ENCODE results near the gene CDX1. TPM values are rescaled to one million over a fixed set of nuclear protein-coding genes. Genes with fewer than 3 reads are reported as not detected.

Gene CDX1
- total RNA-seq, 1 donor from 2014 or later: not detected

DNA sequence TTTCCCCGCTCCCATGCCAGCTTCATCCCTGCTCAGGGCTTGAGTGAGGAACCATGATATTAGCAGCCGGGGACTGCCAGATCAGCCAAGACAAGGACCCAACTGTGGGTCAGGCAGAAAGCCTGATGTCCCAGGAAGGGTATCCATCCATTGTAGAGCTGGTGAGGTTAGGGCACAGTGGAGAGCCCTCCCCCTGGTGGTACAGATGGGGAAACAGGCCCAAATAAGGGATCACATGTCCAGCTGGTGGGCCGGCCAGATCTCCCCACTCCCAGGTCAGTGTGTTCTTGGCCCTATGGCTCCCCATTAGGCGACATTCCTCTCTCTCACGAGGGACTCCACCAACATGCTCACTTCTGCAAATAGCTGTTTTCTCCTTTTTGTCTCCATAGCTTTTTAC is 9.0 kb downstream of the CDX1 start:
- peaks cover 6% of the 10 kb centered on the region for H3K27me3 Mint-ChIP-seq (ENCODE audit: unreplicated experiment)
- DNase-seq: no peak
- no peak overlapping the region for H3K4me3 Mint-ChIP-seq (ENCODE audit: unreplicated experiment)
- no peaks in the 10 kb centered on the region for H3K36me3 Mint-ChIP-seq (ENCODE audit: unreplicated experiment)
- H3K27ac Mint-ChIP-seq (ENCODE audit: unreplicated experiment): no peak overlapping the region
- H3K9me3 Mint-ChIP-seq (ENCODE audit: unreplicated experiment): peaks cover 6% of the 10 kb centered on the region
- H3K4me1 Mint-ChIP-seq (ENCODE audit: low read depth, unreplicated experiment): no peaks in the 10 kb centered on the region
- TF ChIP-seq, protein P1, sequence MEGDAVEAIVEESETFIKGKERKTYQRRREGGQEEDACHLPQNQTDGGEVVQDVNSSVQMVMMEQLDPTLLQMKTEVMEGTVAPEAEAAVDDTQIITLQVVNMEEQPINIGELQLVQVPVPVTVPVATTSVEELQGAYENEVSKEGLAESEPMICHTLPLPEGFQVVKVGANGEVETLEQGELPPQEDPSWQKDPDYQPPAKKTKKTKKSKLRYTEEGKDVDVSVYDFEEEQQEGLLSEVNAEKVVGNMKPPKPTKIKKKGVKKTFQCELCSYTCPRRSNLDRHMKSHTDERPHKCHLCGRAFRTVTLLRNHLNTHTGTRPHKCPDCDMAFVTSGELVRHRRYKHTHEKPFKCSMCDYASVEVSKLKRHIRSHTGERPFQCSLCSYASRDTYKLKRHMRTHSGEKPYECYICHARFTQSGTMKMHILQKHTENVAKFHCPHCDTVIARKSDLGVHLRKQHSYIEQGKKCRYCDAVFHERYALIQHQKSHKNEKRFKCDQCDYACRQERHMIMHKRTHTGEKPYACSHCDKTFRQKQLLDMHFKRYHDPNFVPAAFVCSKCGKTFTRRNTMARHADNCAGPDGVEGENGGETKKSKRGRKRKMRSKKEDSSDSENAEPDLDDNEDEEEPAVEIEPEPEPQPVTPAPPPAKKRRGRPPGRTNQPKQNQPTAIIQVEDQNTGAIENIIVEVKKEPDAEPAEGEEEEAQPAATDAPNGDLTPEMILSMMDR (IDR thresholded peaks at IDR 0.05; ENCODE audit: partially characterized antibody, unreplicated experiment): peak; percentile 57

DNA sequence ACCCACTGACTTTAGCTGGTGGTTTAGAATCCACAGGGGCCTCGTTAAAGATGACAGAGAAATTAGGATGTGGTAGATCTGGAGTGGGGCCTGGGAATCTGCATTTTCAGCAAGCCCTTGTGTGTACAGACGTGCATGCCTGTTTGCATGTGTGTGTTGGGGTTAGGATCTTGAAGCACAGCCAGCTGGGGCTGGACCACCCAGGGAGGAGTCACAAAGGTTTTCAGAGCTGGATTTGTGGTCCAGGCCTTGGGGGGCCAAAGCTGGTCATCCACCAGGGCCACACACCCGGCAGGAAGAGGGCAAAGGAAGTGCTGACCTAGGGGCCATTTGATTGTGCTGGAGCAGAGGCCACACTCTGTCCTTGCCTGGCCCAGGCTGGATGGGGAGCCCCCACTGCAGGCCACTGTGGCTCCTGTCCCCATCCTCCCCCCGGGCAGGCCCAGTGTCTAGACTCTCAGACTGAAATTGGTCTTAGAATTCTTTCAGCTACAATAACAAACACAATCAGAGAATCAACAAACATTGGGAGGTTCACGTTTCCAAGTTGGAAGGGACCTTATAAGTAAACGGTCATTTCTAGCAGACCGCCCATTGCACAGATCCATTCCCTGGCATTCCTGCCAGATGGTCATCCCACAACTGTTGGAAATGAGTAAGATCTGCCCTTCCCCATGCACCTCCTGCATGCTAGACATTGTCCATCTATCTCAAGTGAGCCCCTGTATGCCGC is 10.3 kb downstream of the CDX1 start:
- peaks cover 11% of the 10 kb centered on the region for H3K9me3 Mint-ChIP-seq (ENCODE audit: unreplicated experiment)
- no peaks in the 10 kb centered on the region for H3K4me1 Mint-ChIP-seq (ENCODE audit: low read depth, unreplicated experiment)
- peaks cover 6% of the 10 kb centered on the region for H3K27me3 Mint-ChIP-seq (ENCODE audit: unreplicated experiment)
- no peak for DNase-seq
- H3K36me3 Mint-ChIP-seq (ENCODE audit: unreplicated experiment): no peaks in the 10 kb centered on the region
- H3K27ac Mint-ChIP-seq (ENCODE audit: unreplicated experiment): no peak overlapping the region
- TF ChIP-seq, protein P1 (IDR thresholded peaks at IDR 0.05; ENCODE audit: partially characterized antibody, unreplicated experiment): no peak
- H3K4me3 Mint-ChIP-seq (ENCODE audit: unreplicated experiment): no peak overlapping the region

DNA sequence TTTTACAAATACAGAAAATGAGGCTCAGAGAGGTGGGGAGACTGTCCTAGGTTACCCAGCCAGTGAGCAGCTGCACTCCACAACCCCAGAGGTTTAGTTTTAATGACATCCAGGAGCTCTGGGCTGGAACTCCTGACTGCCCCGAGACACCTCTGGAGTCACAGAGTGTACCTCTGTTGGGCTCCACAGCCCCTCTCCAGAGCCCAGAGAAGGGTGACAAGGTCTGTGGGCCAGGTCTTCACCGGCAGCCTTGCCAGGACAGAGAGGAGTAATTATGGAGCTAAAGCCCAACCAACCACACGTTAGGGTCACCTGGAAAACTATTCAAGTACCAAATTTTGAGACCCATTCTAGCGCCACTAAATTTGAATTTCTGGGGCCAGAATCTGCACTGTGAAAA is 11.1 kb downstream of the CDX1 start:
- peaks cover 9% of the 10 kb centered on the region for H3K9me3 Mint-ChIP-seq (ENCODE audit: unreplicated experiment)

DNA sequence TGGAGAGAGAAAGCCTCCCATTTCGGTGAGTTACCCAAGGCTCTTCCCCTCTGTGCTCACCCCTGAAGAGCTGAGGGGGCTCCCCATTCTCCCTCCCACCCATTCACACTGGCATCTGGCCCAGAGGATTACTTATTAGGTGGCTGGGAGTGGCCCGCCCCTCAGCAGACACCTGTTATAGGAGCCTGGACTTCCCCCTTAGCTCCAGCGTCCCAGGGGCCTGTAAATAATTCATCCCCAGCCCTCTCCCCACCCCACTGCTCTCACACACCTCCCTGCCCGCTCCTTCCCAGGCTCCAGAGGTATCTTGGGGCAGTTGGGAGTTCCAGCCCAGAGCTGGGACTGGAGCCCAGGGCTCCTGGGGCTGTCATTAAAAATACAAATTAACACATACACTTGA is 11.7 kb downstream of the CDX1 start:
- no peaks in the 10 kb centered on the region for H3K36me3 Mint-ChIP-seq (ENCODE audit: unreplicated experiment)
- H3K4me1 Mint-ChIP-seq (ENCODE audit: low read depth, unreplicated experiment): no peaks in the 10 kb centered on the region
- H3K27me3 Mint-ChIP-seq (ENCODE audit: unreplicated experiment): peaks cover 6% of the 10 kb centered on the region
- no peak for DNase-seq
- no peak overlapping the region for H3K4me3 Mint-ChIP-seq (ENCODE audit: unreplicated experiment)
- TF ChIP-seq, protein P1 (IDR thresholded peaks at IDR 0.05; ENCODE audit: partially characterized antibody, unreplicated experiment): no peak
- peaks cover 9% of the 10 kb centered on the region for H3K9me3 Mint-ChIP-seq (ENCODE audit: unreplicated experiment)
- no peak overlapping the region for H3K27ac Mint-ChIP-seq (ENCODE audit: unreplicated experiment)

More for the DNA sequence above, 11.1 kb downstream of the CDX1 start:
- Mint-ChIP-seq H3K4me3 (ENCODE audit: unreplicated experiment) (no peak overlapping the region), H3K36me3 (ENCODE audit: unreplicated experiment) (no peaks in the 10 kb centered on the region), H3K27ac (ENCODE audit: unreplicated experiment) (no peak overlapping the region), H3K27me3 (ENCODE audit: unreplicated experiment) (peaks cover 6% of the 10 kb centered on the region), H3K4me1 (ENCODE audit: low read depth, unreplicated experiment) (no peaks in the 10 kb centered on the region)
- TF ChIP-seq, protein P1 (IDR thresholded peaks at IDR 0.05; ENCODE audit: partially characterized antibody, unreplicated experiment): no peak
- DNase-seq: no peak

DNA sequence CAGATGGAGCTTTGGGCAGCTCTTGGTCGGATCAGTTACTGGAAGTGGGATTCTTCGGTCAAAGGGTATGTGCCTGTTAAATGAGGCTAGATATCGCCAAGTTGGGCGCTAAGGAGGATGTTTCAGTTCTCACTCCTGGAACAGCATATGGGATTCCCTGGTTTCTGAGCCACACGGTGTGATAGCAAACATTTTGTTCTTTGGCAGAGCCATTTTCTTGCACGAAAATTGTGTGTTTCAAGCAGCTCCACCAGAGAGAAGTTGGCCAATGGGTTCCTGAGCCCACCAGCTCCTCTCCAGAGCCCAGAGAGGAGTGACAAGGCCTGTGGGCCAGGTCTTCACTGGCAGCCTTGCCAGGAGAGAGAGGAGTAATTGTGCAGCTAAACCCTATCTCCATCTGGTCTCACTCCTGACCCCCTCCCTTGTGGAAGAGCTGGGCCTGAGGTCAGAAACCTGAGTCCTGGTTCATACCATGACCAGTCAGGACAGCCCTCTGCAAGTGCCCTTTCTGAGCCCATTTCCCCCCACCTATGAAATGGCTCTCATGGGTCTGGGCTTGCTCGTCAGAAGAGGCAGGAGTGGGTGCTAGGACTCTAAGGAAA is 12.5 kb downstream of the CDX1 start:
- peaks cover 6% of the 10 kb centered on the region for H3K27me3 Mint-ChIP-seq (ENCODE audit: unreplicated experiment)
- no peak overlapping the region for H3K4me3 Mint-ChIP-seq (ENCODE audit: unreplicated experiment)

More for the DNA sequence above, 12.5 kb downstream of the CDX1 start:
- no peak for DNase-seq
- Mint-ChIP-seq H3K36me3 (ENCODE audit: unreplicated experiment) (no peaks in the 10 kb centered on the region), H3K9me3 (ENCODE audit: unreplicated experiment) (peaks cover 9% of the 10 kb centered on the region), H3K27ac (ENCODE audit: unreplicated experiment) (no peak overlapping the region), H3K4me1 (ENCODE audit: low read depth, unreplicated experiment) (peaks cover 2% of the 10 kb centered on the region)
- TF ChIP-seq, protein P1 (IDR thresholded peaks at IDR 0.05; ENCODE audit: partially characterized antibody, unreplicated experiment): no peak

Measured in glutamatergic neuron (in vitro differentiated cells).